ENCODE results near the gene TTBK2.

DNA sequence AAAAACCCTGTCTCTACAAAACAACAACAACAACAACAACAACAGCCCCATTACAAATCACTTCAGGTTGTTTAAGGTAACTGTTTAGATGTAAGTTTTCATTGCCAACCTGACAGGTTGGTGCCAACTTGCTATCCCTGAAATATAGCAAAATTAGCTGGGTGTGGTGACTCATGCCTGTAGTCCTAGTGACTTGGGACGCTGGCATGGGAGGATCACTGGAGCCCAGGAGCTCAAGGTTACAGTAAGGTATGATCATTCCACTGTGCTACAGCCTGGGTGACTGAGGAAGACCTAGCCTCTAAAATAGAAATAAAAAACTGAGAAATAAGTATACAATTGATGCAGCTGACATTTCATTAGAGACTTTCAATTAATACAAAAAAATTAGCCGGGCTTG lies 147.7 kb downstream of the TTBK2 start:
- TF ChIP-seq CTCF (IDR thresholded peaks at IDR 0.05) = no peak
- TF ChIP-seq POLR2A (IDR thresholded peaks at IDR 0.05) = no peak
